ENCODE results near the gene SPRR5. TPM values are rescaled to one million over a fixed set of nuclear protein-coding genes. Genes with fewer than 3 reads are reported as not detected.

Gene SPRR5
- total and polyA plus RNA-seq, 2 experiments from 2014 or later, result not detected

DNA sequence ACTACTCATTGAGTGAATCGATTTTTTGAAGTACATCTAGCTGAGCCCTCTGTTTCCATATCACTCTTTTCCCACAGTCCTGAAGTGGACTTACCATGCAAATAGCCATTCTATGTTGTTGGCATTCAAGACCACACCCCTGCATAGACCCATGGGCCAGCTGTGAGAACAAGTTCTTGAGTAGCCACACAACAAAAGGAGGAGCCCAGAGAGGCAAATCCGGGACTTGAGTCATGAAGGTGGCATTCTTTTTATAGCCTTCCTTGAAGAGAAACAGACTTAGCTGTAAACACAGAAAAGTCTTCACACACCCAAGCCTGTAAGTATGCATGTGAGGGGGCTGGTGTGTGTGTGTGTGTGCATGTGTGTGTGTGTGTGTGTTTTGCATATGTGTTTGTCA, 13.8 kb upstream of the SPRR5 start:
- H3K36me3 Mint-ChIP-seq (ENCODE audit: low read depth), result peaks cover 4% of the 10 kb centered on the region
- DNase-seq (ENCODE audit: low spot score), result no peak

More for the DNA sequence above, 13.8 kb upstream of the SPRR5 start:
- Histone ChIP-seq H3K27ac (ENCODE audit: low read depth) (no peak overlapping the region), H3K79me2 (replicated peaks; ENCODE audit: insufficient read depth) (no peaks in the 10 kb centered on the region), H3K27me3 (ENCODE audit: insufficient read depth) (no peaks in the 10 kb centered on the region), H3F3A (replicated peaks; ENCODE audit: low read depth) (no peaks in the 10 kb centered on the region), H4K20me1 (replicated peaks; ENCODE audit: insufficient read depth) (no peaks in the 10 kb centered on the region), H3K4me2 (no peak overlapping the region), H2AFZ (no peak overlapping the region), H3K36me3 (ENCODE audit: insufficient read depth) (no peaks in the 10 kb centered on the region), H3K9me2 (ENCODE audit: insufficient read depth) (peaks cover 3% of the 10 kb centered on the region; the same call in 1 of the 2 replicates), H3K4me1 (ENCODE audit: insufficient read depth) (no peaks in the 10 kb centered on the region), H3K4me3 (no peak overlapping the region)
- Mint-ChIP-seq H3K4me3 (no peak overlapping the region), H3K27ac (no peak overlapping the region), H3K4me1 (no peaks in the 10 kb centered on the region), H3K27me3 (ENCODE audit: insufficient read depth, low read depth, poor library complexity) (peaks cover 3% of the 10 kb centered on the region), H3K9me3 (peaks cover 14% of the 10 kb centered on the region)
- TF ChIP-seq, protein P1, sequence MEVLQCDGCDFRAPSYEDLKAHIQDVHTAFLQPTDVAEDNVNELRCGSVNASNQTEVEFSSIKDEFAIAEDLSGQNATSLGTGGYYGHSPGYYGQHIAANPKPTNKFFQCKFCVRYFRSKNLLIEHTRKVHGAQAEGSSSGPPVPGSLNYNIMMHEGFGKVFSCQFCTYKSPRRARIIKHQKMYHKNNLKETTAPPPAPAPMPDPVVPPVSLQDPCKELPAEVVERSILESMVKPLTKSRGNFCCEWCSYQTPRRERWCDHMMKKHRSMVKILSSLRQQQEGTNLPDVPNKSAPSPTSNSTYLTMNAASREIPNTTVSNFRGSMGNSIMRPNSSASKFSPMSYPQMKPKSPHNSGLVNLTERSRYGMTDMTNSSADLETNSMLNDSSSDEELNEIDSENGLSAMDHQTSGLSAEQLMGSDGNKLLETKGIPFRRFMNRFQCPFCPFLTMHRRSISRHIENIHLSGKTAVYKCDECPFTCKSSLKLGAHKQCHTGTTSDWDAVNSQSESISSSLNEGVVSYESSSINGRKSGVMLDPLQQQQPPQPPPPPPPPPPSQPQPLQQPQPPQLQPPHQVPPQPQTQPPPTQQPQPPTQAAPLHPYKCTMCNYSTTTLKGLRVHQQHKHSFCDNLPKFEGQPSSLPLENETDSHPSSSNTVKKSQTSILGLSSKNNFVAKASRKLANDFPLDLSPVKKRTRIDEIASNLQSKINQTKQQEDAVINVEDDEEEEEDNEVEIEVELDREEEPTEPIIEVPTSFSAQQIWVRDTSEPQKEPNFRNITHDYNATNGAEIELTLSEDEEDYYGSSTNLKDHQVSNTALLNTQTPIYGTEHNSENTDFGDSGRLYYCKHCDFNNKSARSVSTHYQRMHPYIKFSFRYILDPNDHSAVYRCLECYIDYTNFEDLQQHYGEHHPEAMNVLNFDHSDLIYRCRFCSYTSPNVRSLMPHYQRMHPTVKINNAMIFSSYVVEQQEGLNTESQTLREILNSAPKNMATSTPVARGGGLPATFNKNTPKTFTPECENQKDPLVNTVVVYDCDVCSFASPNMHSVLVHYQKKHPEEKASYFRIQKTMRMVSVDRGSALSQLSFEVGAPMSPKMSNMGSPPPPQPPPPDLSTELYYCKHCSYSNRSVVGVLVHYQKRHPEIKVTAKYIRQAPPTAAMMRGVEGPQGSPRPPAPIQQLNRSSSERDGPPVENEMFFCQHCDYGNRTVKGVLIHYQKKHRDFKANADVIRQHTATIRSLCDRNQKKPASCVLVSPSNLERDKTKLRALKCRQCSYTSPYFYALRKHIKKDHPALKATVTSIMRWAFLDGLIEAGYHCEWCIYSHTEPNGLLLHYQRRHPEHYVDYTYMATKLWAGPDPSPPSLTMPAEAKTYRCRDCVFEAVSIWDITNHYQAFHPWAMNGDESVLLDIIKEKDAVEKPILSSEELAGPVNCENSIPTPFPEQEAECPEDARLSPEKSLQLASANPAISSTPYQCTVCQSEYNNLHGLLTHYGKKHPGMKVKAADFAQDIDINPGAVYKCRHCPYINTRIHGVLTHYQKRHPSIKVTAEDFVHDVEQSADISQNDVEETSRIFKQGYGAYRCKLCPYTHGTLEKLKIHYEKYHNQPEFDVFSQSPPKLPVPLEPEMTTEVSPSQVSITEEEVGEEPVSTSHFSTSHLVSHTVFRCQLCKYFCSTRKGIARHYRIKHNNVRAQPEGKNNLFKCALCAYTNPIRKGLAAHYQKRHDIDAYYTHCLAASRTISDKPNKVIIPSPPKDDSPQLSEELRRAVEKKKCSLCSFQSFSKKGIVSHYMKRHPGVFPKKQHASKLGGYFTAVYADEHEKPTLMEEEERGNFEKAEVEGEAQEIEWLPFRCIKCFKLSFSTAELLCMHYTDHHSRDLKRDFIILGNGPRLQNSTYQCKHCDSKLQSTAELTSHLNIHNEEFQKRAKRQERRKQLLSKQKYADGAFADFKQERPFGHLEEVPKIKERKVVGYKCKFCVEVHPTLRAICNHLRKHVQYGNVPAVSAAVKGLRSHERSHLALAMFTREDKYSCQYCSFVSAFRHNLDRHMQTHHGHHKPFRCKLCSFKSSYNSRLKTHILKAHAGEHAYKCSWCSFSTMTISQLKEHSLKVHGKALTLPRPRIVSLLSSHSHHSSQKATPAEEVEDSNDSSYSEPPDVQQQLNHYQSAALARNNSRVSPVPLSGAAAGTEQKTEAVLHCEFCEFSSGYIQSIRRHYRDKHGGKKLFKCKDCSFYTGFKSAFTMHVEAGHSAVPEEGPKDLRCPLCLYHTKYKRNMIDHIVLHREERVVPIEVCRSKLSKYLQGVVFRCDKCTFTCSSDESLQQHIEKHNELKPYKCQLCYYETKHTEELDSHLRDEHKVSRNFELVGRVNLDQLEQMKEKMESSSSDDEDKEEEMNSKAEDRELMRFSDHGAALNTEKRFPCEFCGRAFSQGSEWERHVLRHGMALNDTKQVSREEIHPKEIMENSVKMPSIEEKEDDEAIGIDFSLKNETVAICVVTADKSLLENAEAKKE (CRISPR knock-in tag; IDR thresholded peaks at IDR 0.05), result no peak
- TF ChIP-seq JUNB (IDR thresholded peaks at IDR 0.05; ENCODE audit: unreplicated experiment), result no peak
- TF ChIP-seq CREB1 (CRISPR knock-in tag; IDR thresholded peaks at IDR 0.05; ENCODE audit: low read depth), result no peak
- no peak for TF ChIP-seq STAT1 (IDR thresholded peaks at IDR 0.05; ENCODE audit: unreplicated experiment)
- no peak for TF ChIP-seq EZH2 (IDR thresholded peaks at IDR 0.05; ENCODE audit: low read depth, unreplicated experiment)
- no peak for TF ChIP-seq POLR2AphosphoS5 (IDR thresholded peaks at IDR 0.05; ENCODE audit: low read depth)
- no peak for TF ChIP-seq EZH2phosphoT487 (IDR thresholded peaks at IDR 0.05; ENCODE audit: unreplicated experiment)
- no peak for TF ChIP-seq ZNF114 (CRISPR knock-in tag; IDR thresholded peaks at IDR 0.05)
- TF ChIP-seq, protein P2, sequence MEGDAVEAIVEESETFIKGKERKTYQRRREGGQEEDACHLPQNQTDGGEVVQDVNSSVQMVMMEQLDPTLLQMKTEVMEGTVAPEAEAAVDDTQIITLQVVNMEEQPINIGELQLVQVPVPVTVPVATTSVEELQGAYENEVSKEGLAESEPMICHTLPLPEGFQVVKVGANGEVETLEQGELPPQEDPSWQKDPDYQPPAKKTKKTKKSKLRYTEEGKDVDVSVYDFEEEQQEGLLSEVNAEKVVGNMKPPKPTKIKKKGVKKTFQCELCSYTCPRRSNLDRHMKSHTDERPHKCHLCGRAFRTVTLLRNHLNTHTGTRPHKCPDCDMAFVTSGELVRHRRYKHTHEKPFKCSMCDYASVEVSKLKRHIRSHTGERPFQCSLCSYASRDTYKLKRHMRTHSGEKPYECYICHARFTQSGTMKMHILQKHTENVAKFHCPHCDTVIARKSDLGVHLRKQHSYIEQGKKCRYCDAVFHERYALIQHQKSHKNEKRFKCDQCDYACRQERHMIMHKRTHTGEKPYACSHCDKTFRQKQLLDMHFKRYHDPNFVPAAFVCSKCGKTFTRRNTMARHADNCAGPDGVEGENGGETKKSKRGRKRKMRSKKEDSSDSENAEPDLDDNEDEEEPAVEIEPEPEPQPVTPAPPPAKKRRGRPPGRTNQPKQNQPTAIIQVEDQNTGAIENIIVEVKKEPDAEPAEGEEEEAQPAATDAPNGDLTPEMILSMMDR (conservative IDR thresholded peaks at IDR 0.05; ENCODE audit: low read depth in 2 of 2), result no peak
- no peak for TF ChIP-seq ZNF331 (CRISPR knock-in tag; IDR thresholded peaks at IDR 0.05; ENCODE audit: low read depth)
- no peak for TF ChIP-seq NANOG (IDR thresholded peaks at IDR 0.05; ENCODE audit: borderline replicate concordance)
- TF ChIP-seq, protein P3, sequence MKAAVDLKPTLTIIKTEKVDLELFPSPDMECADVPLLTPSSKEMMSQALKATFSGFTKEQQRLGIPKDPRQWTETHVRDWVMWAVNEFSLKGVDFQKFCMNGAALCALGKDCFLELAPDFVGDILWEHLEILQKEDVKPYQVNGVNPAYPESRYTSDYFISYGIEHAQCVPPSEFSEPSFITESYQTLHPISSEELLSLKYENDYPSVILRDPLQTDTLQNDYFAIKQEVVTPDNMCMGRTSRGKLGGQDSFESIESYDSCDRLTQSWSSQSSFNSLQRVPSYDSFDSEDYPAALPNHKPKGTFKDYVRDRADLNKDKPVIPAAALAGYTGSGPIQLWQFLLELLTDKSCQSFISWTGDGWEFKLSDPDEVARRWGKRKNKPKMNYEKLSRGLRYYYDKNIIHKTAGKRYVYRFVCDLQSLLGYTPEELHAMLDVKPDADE (IDR thresholded peaks at IDR 0.05), result no peak
- TF ChIP-seq, protein P4, sequence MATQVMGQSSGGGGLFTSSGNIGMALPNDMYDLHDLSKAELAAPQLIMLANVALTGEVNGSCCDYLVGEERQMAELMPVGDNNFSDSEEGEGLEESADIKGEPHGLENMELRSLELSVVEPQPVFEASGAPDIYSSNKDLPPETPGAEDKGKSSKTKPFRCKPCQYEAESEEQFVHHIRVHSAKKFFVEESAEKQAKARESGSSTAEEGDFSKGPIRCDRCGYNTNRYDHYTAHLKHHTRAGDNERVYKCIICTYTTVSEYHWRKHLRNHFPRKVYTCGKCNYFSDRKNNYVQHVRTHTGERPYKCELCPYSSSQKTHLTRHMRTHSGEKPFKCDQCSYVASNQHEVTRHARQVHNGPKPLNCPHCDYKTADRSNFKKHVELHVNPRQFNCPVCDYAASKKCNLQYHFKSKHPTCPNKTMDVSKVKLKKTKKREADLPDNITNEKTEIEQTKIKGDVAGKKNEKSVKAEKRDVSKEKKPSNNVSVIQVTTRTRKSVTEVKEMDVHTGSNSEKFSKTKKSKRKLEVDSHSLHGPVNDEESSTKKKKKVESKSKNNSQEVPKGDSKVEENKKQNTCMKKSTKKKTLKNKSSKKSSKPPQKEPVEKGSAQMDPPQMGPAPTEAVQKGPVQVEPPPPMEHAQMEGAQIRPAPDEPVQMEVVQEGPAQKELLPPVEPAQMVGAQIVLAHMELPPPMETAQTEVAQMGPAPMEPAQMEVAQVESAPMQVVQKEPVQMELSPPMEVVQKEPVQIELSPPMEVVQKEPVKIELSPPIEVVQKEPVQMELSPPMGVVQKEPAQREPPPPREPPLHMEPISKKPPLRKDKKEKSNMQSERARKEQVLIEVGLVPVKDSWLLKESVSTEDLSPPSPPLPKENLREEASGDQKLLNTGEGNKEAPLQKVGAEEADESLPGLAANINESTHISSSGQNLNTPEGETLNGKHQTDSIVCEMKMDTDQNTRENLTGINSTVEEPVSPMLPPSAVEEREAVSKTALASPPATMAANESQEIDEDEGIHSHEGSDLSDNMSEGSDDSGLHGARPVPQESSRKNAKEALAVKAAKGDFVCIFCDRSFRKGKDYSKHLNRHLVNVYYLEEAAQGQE (IDR thresholded peaks at IDR 0.05; ENCODE audit: unreplicated experiment), result no peak
- no peak for ATAC-seq

Data from GM23338 (cell line).